ENCODE data around the gene INTS7. TPM values are rescaled to one million over a fixed set of nuclear protein-coding genes. Genes with fewer than 3 reads are reported as not detected.

The INTS7 gene, protein sequence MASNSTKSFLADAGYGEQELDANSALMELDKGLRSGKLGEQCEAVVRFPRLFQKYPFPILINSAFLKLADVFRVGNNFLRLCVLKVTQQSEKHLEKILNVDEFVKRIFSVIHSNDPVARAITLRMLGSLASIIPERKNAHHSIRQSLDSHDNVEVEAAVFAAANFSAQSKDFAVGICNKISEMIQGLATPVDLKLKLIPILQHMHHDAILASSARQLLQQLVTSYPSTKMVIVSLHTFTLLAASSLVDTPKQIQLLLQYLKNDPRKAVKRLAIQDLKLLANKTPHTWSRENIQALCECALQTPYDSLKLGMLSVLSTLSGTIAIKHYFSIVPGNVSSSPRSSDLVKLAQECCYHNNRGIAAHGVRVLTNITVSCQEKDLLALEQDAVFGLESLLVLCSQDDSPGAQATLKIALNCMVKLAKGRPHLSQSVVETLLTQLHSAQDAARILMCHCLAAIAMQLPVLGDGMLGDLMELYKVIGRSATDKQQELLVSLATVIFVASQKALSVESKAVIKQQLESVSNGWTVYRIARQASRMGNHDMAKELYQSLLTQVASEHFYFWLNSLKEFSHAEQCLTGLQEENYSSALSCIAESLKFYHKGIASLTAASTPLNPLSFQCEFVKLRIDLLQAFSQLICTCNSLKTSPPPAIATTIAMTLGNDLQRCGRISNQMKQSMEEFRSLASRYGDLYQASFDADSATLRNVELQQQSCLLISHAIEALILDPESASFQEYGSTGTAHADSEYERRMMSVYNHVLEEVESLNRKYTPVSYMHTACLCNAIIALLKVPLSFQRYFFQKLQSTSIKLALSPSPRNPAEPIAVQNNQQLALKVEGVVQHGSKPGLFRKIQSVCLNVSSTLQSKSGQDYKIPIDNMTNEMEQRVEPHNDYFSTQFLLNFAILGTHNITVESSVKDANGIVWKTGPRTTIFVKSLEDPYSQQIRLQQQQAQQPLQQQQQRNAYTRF
- total RNA-seq: 9.0 and 12.5 TPM in 2 replicates

DNA sequence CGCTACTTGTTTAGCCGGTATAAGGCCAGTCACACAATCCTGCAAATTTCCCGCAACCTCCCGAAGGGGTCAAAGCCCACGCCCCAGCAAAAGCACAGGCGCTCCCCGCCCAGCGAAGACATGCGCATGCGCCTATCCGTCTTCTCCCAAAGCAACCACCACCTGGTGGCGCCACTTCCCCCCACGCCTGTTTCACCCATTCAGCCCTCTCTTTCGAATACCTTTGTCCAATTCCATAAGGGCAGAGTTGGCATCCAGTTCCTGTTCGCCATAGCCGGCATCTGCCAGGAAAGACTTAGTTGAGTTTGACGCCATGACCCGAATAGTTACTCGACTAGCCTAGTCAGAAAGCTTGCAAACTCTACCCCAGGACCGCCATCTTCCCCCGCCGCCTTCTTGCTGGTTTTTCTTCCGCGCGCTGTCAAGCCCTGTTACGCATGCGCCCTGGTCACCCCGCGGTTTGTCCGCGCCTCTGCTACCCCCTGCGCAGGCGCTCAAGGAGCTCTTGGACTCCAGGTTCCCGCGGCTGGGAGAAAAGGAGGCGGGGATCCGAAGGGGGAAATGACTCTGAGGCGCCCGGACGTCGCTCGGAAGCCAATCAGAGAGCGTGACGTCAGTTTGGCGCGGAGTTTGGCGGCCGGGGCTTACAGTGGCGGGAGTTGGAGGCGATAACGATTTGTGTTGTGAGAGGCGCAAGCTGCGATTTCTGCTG is at the start of gene INTS7, which contains the start of gene DTL:
Gene INTS7, minus strand, starts transcription at position 435 of the 712 bp plus-strand sequence. Its CDS starts 120 bp downstream, at position 315.
Gene DTL, plus strand, starts transcription at position 626 of the 712 bp plus-strand sequence. CDS start 143 bp downstream, outside the sequence.

Other genes starting within 250 kb of the INTS7 start
- 26.2 and 32.9 TPM in 2 replicates for gene LPGAT1, start 204.8 kb downstream of the INTS7 start, total RNA-seq
- gene DTL, start 191 bp upstream of the INTS7 start, total RNA-seq: 4.9 and 8.7 TPM in 2 replicates
- 19.3 and 30.8 TPM in 2 replicates for gene PPP2R5A, start 249.9 kb upstream of the INTS7 start, total RNA-seq